ENCODE results near the gene PKDCC.

The PKDCC gene

DNA sequence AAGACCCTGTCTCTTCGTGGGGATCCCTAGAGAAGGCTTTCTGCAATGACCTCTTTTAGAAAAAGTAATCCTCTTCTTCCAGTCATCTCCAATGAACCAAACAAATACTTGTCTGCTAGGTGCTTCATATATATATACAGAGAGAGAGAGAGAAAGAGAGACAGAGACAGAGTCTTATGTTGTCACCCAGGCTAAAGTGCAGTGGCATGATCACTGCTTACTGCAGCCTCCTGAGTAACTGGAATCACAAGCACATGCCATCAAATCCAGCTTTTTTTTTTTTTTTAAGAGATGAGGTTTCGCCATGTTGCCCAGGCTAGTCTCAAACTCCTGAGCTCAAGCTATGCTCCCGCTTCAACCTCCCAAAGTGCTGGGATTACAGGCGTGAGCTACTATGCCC is 18.6 kb upstream of the PKDCC start:
- POLR2A ChIA-PET: no interaction called here
- CTCF ChIA-PET: no interaction called here
- no peak for DNase-seq (ENCODE audit: low read depth, low spot score)
- H3K4me3 ChIP-seq (ENCODE audit: low read depth, low read length): no peak overlapping the region
- TF ChIP-seq, protein P1, sequence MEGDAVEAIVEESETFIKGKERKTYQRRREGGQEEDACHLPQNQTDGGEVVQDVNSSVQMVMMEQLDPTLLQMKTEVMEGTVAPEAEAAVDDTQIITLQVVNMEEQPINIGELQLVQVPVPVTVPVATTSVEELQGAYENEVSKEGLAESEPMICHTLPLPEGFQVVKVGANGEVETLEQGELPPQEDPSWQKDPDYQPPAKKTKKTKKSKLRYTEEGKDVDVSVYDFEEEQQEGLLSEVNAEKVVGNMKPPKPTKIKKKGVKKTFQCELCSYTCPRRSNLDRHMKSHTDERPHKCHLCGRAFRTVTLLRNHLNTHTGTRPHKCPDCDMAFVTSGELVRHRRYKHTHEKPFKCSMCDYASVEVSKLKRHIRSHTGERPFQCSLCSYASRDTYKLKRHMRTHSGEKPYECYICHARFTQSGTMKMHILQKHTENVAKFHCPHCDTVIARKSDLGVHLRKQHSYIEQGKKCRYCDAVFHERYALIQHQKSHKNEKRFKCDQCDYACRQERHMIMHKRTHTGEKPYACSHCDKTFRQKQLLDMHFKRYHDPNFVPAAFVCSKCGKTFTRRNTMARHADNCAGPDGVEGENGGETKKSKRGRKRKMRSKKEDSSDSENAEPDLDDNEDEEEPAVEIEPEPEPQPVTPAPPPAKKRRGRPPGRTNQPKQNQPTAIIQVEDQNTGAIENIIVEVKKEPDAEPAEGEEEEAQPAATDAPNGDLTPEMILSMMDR (IDR thresholded peaks at IDR 0.05; ENCODE audit: insufficient read depth, low read length, missing control alignments): no peak

DNA sequence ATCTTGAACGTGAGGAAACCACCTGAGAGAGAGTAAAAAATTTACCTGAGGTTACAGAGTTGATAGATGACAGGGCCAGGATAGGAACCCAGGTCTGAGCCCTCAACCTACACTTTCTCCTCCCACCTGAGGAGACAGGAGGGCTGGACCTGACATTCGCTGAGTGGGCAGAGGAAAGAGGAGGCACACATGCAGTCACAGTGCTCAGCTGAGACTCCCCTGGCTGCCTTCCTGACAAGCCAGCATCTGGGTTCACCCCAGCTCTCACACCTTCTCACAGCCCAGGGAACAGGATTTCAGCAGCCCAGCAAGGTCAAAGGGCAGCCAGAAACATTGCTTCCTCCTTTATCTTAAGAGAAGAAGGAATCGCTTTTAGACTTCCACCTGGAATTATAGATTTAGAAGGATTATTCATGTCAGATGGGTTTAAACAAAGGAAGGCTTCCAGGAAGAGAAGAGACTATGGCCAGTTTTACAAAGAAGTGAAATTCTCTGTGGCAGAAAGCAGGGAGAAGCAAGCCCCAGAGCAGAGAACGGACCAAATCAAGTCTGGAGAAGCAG is 18.1 kb upstream of the PKDCC start:
- POLR2A ChIA-PET: no interaction called here
- CTCF ChIA-PET: no interaction called here
- H3K4me3 ChIP-seq (ENCODE audit: low read depth, low read length): no peak overlapping the region
- TF ChIP-seq, protein P1 (IDR thresholded peaks at IDR 0.05; ENCODE audit: insufficient read depth, low read length, missing control alignments): no peak
- DNase-seq (ENCODE audit: low read depth, low spot score): no peak

DNA sequence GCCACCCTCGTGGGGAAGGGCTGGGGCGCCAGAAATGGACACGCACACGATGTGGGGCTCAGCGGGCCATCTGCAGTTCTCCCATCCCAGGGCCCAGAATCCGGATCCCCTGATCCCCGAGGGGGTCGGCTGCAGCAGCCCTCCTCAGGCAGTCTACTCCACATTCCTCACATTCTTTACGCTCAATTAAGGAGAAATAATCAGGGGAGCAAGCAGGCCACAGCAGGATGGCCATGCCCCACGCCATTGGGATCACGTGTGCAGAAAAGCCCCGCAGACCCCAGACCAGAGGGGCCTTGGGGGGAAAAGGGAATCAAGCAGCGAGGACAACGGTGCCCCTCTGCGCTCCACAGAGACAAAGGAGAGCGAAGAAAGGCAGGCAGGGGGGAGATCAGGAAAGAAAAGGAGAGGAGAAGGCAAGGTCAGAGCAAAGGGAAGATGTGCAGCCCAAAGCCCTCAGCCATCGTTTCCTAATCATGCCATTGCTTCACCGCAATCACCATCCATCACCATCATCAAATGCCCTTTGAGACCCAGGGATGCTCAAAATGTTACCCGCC is 17.5 kb upstream of the PKDCC start:
- TF ChIP-seq, protein P1 (IDR thresholded peaks at IDR 0.05; ENCODE audit: insufficient read depth, low read length, missing control alignments): no peak
- DNase-seq (ENCODE audit: low read depth, low spot score): no peak
- no peak overlapping the region for H3K4me3 ChIP-seq (ENCODE audit: low read depth, low read length)
- CTCF ChIA-PET: no interaction called here
- POLR2A ChIA-PET: no interaction called here

DNA sequence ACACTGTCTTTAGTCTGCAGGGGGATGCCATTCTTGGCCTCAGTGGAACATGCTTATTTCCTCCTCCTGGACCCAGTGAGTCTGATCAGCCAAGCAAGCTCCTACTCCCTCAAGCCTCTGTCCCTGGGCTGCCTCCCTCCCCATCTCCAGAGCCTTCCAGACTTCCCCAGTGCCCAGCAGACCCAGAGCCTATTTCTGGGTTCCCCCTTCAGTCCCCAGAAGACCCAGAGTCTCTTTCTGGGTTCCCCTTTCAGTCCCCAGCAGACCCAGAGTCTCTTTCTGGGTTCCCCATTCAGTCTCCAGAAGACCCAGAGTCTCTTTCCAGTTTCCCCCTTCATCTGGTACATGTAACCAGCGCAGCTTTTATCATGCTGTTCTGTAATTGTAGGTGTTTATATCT is 17.0 kb upstream of the PKDCC start:
- DNase-seq (ENCODE audit: low read depth, low spot score): no peak
- H3K4me3 ChIP-seq (ENCODE audit: low read depth, low read length): no peak overlapping the region
- CTCF ChIA-PET: interaction anchor here (1.5 to 1.6 kb wide), 2 partner anchors 46 to 56 kb away, joined by 4 read pairs; no protein-coding TSS in a partner anchor
- POLR2A ChIA-PET: no interaction called here
- TF ChIP-seq, protein P1 (IDR thresholded peaks at IDR 0.05; ENCODE audit: insufficient read depth, low read length, missing control alignments): no peak

DNA sequence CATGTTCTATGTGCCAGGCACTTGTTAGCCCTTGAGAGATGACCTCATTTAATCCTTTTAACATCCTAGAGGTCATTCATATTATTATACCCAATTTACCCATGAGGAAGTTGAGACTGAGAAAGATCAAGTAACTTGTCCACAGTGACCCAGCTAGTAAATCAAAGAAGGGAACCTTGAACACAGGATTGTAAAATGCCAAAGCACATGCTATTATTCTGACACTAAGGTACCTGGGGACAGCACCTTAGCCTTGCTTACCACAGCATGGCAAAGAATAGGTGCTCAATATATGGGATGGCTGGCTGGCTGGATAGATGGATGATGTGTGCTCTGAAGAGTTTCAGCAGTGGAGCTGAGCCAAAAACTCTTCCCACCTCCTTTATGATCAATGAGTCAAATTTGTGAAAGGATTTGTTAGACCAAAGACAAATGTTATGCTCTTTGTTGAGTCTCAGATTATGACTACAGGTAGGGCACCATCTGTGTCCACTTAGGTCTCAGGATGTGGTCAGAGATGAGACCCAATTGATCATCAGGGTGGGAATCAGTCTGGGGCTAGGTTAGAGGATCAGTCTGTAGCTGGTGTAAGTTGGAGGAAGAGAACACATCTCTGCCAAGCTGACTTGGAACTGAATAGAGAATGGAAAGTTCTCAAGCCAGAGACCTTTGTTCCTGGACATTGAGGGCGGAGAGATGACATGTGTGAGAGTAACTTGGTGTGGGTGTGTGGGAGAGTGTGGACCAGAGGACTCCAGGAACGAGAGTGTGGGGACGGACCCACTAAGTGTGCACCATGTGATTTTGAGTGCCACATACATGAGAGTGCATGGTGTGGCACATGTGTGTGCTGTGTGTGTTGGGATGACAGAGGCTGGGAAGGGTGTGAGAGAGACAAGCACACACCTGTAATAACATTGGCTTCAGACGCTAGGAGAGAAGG is 16.3 kb upstream of the PKDCC start:
- TF ChIP-seq, protein P1 (IDR thresholded peaks at IDR 0.05; ENCODE audit: insufficient read depth, low read length, missing control alignments): no peak
- ChIA-PET CTCF (interaction anchor here (1.1 to 1.6 kb wide), 3 partner anchors 46 to 178 kb away, joined by 3 to 4 read pairs (median 4); no protein-coding TSS in a partner anchor), POLR2A (no interaction called here)
- DNase-seq (ENCODE audit: low read depth, low spot score): no peak
- no peak overlapping the region for H3K4me3 ChIP-seq (ENCODE audit: low read depth, low read length)

DNA sequence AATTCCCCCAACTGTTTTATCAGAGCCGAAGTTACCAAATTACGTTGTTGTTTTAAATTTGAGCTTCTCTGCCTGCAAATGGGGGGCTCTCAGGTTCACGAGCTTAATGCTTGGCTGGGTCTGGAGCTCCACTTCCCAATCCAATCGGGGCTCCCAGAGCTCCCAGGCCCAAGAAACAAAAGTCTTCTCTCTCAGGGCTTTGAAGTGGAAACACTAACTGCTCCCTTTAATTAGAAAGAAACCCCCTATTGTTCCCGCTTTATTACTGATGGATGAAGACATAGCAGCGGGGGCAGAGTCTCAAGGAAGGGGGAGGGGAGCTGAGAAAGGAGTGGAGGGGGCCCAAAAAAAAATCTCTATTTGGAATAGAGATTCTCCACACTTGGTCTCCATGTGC is 15.6 kb upstream of the PKDCC start:
- CTCF ChIA-PET: interaction anchor here (1.1 to 1.6 kb wide), 3 partner anchors 45 to 179 kb away, joined by 3 to 4 read pairs (median 4); no protein-coding TSS in a partner anchor
- DNase-seq (ENCODE audit: low read depth, low spot score): no peak
- TF ChIP-seq, protein P1 (IDR thresholded peaks at IDR 0.05; ENCODE audit: insufficient read depth, low read length, missing control alignments): no peak
- no peak overlapping the region for H3K4me3 ChIP-seq (ENCODE audit: low read depth, low read length)
- POLR2A ChIA-PET: no interaction called here

Measured in AG04449 (cell line).